HG03159 (cell line): ENCODE results near the gene HPF1.
"Not testable (repeated sequence)": the region's sequence is repeated elsewhere in the genome, so short reads cannot be mapped to it uniquely, and the experiment has no call there.

Experiments
- ATAC-seq: cut with Tn5 transposase; IDR thresholded peaks from one replicate; pipeline ENCODE4 v1.9.1; 2021; ENCODE audit warnings: mild to moderate bottlenecking, moderate library complexity; ENCODE audit not compliant: unreplicated experiment

Gene HPF1

GRCh38 chr4:169741569-169741968, 16.2 kb downstream of the HPF1 start:
- ATAC-seq, result no peak

GRCh38 chr4:169738604-169739003, 19.1 kb downstream of the HPF1 start:
- ATAC-seq, result not testable (repeated sequence)

GRCh38 chr4:169730564-169730963, 27.2 kb downstream of the HPF1 start:
- no peak for ATAC-seq

DNA sequence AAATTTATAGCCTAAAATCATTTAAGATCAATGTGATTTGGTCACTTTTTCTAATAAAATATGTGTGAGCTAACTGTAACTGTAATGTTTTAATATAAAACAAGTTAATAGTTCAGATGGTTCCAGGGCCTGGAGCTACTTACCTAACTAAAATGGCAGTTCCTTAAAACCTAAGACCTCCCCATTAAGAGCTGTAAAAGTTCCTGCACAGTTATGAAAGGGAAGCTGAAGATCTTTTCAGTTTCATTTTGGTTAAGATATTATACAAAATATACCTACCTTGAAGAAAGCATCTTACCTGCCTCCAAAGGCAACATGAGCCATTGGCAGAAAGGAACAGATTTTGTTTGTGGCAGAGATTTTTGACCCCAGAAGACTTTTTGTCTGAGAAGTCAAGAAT, 30.1 kb downstream of the HPF1 start:
- no peak for ATAC-seq

DNA sequence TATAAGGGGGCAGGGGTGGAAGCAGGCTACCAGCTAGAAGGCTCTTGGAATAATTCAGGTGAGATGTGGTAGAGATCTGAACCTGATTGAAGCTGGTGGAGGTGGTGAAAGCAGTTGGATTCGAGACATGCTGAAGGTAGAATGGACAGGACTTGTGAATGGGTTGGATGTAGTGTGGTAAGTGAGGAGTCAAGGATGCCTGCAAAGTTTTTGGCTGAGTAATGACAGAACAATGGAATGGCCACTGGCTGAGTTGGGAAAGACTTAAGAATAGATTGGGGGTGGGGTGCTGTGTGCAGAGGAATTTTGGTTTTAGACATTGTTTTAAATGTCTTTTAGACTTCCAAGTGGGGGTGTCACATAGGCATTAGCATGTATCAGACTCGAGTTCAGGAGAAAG, 33.5 kb downstream of the HPF1 start:
- no peak for ATAC-seq

GRCh38 chr4:169723207-169723965, 34.4 kb downstream of the HPF1 start:
- no peak for ATAC-seq

- ATAC-seq, result no peak
Observed at GRCh38 chr4:169720529-169720928, 37.2 kb downstream of the HPF1 start.

- ATAC-seq, result no peak
Observed at GRCh38 chr4:169716677-169717076, 41.1 kb downstream of the HPF1 start.

GRCh38 chr4:169715826-169716225, 41.9 kb downstream of the HPF1 start:
- ATAC-seq, result no peak

- no peak for ATAC-seq
Observed at GRCh38 chr4:169707958-169708643, 49.6 kb downstream of the HPF1 start.

DNA sequence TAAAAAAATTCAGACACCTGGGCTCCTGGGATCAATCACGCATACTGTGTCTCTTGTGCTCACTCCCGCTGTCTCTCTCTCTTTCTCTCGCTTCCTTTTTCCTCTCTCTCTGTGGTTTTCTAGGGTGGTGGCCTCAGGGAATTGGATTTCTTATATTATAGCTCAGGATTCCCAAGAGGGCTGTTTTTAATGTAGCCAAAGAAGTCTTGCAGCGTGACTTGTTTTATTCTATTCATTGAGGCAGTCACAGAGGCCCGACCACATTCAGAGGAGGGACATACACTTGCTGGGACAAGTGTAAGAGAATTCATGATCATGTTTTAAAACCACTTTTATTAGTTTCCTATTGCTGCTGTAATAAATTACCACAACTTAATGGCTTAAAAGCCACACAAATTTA, 59.4 kb downstream of the HPF1 start:
- ATAC-seq, result no peak

GRCh38 chr4:169690787-169691186, 67.0 kb downstream of the HPF1 start:
- no peak for ATAC-seq

- no peak for ATAC-seq
Observed at GRCh38 chr4:169689681-169690080, 68.1 kb downstream of the HPF1 start.

- ATAC-seq, result no peak
Observed at GRCh38 chr4:169682372-169683047, 75.2 kb downstream of the HPF1 start.
